RPMI7951 (cell line): ENCODE results near the gene NQO1. TPM values are rescaled to one million over a fixed set of nuclear protein-coding genes. Genes with fewer than 3 reads are reported as not detected.
"Not testable (repeated sequence)": the region's sequence is repeated elsewhere in the genome, so short reads cannot be mapped to it uniquely, and the experiment has no call there.

ENCODE experiments used
- DNase-seq: peaks from one replicate; pipeline ENCODE4 v3.0.0-alpha.2; 2012; ENCODE audit warnings: low read depth
- total RNA-seq: library from RNA; depleted of rRNA; stranded (reverse); fragments of >200 nt; shearing (Covaris generic); gene quantifications from 2 replicates; pipeline ENCODE4 v1.2.3, GENCODE V29; 2014

Gene NQO1
- total RNA-seq, 1 experiment from 2014 or later = 2,459 TPM

DNA sequence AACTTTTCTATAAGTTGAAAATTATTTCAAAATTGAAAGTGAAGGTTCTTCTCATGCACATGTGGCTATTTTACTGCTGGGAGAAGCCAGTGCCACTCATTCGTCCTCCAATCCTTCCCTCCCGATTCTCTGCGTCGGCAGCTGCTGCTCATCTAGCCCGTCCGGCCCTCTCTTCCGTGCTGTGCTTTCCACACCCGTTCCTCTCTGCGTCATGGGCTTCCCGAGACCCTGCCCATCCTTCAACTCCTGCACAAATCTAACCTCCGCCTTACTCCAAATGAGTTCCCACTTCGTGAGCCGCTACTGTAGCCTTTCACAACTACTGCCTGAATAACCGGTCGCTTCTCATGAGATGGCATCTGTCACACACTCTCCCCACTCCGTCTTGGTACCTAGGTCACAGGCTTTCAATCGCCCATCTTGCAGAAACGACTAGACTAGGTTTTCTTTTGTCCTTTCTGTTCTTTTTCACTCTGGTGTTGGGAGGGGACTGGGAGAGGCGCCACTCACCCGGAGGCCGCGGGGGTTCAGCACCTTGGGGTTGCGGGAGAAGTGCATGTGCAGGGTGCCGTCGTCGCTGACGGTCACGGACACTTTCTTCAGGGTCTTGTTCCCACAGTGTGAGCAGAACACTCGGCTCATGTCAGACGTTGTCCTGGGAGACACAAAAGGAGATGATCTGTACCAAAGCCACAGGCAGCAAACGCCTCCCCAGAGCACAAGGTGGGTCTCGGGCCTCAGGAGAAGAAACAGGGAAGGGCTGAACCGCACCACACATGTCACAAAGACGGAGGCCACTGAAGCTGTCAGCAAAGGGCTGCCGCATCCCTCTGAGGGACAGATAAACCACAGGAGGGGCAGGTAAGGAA, 18.2 kb upstream of the NQO1 start:
- DNase-seq = no peak

DNA sequence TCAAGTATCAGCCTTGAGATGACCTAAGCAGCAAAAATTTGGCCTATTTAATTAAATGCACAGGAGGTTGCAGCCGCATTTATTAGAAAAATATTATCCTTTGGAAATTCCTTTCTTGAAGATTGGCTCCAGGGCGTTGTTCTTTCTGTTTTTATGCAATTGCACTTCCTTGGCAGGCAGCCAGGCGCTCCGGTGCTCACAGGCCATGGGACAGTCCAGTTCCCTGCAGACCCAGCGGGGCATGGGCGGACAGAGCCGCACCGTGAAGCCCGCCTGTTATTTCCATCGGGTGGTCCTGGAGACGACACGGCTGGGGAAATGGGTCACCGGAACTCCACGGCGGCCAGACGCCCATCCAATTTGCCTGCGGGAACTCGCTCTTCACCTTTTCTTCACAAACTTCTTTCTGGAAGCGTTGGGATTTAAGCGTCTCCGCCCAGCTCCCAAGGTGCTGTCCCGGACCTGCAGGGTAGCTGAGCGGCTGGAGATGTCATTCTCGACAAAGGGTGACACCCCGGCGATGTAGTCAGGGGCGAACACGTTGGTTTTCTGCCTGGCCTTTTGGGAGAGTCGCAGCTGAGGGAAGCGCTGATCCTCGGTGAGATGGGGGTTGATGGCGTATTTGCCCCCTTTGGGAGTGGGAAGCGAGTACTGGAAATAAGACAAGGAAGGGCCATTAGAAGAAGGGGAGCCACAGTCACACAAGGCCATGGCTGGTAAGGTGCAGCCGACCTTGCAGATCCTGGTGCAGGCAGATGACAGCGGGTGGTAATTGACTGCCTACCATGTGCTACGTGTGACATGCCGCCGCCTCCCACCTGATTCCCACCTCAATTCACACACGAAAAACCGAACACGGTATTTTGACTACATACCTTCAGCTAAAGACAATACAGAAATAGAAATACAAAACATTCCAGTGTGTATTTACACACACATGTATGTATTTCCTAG, 15.9 kb upstream of the NQO1 start:
- DNase-seq = peak; percentile 51

DNA sequence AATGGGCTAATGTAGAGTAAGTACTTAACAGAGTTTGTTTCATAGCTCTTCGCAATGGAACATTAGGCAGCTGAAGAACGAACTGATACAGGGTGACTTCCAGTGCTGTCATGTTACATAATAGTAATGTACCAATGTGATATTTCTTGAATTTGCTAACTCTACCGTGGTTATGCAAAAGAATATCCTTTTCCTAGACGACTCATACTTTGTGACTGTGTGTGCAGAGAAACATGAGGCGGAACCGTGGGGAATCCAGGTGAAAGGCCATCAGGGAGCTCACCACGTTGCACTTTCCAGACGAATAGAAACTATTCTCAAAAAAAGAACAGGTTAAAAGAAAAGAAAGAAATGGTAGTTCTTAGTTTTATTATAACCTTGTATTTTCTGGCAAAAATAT, 15.2 kb upstream of the NQO1 start:
- no peak for DNase-seq

- no peak for DNase-seq
These were observed 5.7 kb upstream of the NQO1 start for GRCh38 chr16:69732101-69732500.

- DNase-seq = not testable (repeated sequence)
These were observed 4.9 kb upstream of the NQO1 start for GRCh38 chr16:69731280-69731679.

- not testable (repeated sequence) for DNase-seq
These were observed 2.7 kb upstream of the NQO1 start for GRCh38 chr16:69729030-69729429.

DNA sequence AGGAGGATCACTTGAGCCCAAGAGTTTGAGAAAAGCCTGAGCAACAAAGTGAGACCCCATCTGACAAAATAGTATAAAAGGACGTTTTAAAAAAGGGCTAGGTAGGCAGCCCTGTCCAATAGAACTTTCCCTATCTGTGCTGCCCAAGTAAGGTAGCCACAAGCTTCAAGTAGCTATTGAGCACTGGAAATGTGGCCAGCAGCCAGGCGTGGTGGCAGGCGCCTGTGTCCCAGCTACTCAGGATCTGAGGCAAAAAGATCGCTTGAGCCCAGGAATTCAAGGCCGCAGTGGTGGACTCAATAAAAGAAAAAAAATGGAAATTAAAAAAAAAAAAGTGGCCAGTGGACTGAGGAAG, 1.5 kb upstream of the NQO1 start:
- peak; percentile 67 for DNase-seq

- no peak for DNase-seq
These were observed 664 bp downstream of the NQO1 start for GRCh38 chr16:69725480-69726312.

DNA sequence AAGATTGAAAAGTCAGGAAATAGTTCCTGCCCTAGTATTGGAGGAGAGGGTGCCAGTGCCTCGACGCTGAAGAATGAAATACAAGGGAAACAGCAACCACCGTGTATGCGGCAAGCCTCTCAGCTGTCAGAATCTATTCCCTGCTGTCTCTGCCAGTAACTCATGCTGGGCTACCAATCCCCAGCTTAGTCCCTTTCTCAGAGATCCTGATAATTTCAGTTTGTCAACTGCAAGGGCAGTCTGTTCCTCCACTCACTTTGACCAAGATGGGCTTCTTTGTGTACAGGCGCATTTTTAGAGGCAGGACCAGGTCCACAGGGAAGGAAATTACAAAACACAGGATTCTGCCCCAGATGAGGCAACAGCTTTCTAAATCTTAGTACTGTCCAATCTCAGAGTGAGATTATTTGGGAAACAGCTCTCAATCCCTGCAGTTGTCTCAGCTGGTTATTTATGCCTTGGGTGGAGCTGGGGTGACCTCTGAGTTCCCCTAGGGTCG, 1.3 kb downstream of the NQO1 start:
- peak; percentile 48 for DNase-seq

DNA sequence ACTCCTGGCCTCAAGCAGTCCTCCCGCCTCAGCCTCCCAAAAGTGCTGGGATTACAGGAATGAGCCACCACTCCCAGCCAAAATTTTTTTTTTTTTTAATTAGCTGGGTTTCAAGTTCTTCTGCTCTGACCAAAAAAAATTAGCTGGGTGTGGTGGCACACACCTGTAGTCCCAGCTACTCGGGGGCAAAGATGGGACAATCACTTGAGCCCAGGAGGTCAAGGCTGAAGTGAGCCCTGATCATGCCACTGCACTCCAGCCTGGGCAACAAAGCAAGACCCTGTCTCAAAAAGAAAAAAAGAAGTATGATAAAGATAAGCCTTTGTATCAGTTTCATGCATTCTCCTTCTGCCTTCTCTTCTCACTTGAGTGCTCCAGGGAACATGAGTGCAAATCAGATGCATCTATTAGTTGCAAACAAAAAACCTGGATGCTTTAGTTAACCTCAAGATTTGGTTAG, 1.9 kb downstream of the NQO1 start:
- DNase-seq = no peak

GRCh38 chr16:69721441-69721957, 4.9 kb downstream of the NQO1 start:
- DNase-seq = no peak

DNA sequence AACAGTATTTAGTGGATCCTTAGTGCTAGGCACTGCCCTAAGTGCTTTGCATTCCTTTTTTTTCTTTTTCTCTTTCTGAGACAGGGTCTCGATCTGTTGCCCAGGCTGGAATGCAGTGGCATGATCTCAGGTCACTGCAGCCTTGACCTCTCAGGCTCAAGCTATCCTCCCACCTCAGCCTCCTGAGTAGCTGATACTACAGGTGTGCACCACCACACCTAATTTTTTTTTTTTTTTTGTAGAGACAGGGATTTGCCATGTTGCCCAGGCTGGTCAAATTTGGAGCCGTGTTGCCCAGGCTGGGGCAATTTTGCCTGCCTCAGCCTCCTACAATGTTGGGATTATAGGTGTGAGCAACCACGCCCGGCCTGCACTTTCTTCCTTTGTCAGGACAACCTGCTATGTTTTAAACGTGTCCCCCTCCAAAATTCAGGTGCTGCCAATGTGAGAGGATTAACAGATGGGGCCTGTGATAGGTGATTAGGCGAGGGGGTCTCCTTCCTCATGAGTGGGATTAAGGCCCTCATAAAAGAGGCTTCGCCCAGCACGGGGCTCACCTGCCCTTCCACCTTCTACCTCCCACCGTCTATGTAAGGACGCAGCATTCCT, 5.4 kb downstream of the NQO1 start:
- no peak for DNase-seq

DNA sequence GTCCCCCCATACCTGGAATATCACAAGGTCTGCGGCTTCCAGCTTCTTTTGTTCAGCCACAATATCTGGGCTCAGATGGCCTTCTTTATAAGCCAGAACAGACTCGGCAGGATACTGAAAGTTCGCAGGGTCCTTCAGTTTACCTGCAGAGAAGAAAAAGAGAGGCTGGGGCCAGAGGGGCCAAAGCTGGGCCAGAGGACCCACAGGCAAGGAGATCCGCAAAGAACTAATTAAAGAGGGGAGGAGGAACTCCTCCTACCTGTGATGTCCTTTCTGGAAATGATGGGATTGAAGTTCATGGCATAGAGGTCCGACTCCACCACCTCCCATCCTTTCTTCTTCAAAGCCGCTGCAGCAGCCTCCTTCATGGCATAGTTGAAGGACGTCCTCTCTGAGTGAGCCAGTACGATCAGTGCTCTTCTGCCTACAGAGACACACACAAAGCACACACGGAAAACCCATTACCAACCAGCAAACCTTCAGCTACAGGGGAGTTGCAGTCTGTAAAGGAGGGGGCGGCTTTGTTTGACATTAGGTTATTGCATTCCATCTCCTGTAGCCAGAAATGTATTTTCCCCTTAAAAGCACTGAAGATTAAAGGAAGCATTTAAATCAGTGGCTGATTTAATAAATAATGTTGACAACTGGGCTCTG, 8.1 kb downstream of the NQO1 start:
- DNase-seq = no peak

GRCh38 chr16:69717066-69717465, 9.3 kb downstream of the NQO1 start:
- DNase-seq = no peak

- no peak for DNase-seq
These were observed 13.3 kb downstream of the NQO1 start for GRCh38 chr16:69712914-69713581.

DNA sequence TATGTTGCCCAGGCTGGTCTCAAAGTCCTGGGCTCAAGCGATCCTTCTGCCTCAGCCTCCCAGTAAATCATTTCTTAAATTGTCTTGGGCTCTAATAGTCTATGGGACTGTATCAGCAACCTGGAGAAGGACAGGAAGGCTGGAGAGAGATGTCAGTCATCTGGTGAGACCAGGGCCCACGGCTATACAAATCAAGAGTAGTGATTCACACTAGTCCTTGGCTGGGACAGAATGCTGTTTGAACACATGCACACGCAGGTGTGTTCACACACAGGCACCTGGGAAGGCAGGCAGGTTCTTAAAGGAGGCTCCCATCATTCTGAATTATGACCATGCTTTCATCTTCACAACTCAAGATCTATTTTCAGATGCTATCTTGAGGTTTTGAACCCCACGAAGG, 14.1 kb downstream of the NQO1 start:
- DNase-seq = no peak

DNA sequence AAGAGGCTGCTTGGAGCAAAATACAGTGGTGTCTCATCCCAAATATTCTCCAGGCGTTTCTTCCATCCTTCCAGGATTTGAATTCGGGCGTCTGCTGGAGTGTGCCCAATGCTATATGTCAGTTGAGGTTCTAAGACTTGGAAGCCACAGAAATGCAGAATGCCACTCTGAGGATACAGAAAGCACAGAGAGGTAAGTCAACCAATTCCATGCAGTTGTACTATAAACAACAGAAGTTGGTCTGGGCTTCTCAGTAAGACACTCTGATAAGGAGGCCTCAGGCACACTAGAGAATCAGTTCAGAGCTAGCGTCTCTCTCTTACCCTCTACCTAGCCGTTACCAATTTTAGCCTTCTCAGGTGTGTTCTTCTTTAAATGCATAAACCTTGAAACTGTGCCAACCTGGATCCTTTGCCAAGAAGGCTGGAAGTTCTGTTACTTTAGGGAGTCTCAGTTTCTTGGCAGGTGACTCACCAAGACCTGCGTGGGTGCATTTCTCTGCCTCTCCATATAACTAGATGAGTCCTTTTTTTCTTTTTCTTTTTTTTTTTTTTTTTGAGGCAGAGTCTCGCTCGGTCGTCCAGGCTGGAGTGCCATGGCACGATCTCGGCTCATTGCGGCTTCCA, 15.1 kb downstream of the NQO1 start:
- no peak for DNase-seq

DNA sequence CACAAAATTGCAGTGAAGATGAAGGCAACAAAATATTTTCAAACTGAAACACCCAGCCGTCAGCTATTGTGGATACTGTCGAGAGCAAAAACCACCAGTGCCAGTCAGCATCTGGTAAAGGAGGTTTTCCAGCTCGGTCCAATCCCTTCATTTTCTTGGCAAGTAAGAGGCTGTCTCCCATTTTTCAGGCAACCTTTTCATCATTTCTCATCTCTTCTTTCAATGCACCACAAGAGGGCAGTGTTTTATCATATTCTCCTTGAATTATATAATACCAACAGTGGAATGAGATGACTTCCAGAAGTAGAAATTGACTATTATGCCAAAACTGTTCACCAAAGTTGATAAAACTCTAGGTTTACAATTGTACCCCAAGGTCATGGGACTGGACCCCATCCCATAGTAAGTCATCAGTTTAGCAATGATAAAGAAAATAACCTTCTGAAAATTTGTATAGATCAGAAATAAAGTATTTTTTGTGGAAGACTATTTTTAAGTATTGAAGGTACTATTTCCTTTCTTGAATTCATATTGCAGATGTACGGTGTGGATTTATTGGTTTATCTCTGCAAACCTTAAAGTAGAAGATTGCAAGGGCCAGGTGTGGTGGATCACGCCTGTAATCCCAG, 16.8 kb downstream of the NQO1 start:
- DNase-seq = peak; percentile 69
